Right ventricle myocardium inferior (tissue), 1 donor: ENCODE results near the gene NHERF2. TPM values are rescaled to one million over a fixed set of nuclear protein-coding genes. Genes with fewer than 3 reads are reported as not detected.
"Not testable (repeated sequence)": the region's sequence is repeated elsewhere in the genome, so short reads cannot be mapped to it uniquely, and the experiment has no call there.

Experiments used
- ATAC-seq: fragments of 200-7000 bp; cut with Tn5 transposase; one replicate; pipeline ENCODE4 v1.9.1; 2020; ENCODE audit warnings: mild to moderate bottlenecking, moderate library complexity
- DNase-seq: peaks from one replicate; pipeline ENCODE4 v3.0.0; 2021; ENCODE audit errors: missing footprints
- intact Hi-C: fragments of 100-400 bp; cut with DNase I; formaldehyde crosslinking; loops from one replicate; pipeline ENCODE4 v1.11.0; 2022
- total RNA-seq: library from RNA; stranded (reverse); fragmentation: NEBNext Ultra II Directional; extraction: Animal tissue kit (Norgen Biotek cat#: 25700); gene quantifications from one replicate; pipeline ENCODE4 v1.2.1, GENCODE V29; 2021
- donor health status: DM: no; HTN: yes; CAD: no; lungs with severe emphysema.

NHERF2 gene
- total RNA-seq, 1 donor from 2014 or later, result 292 TPM

GRCh38 chr16:2019921-2020831 lies 6.5 kb upstream of the NHERF2 start:
- no peak for ATAC-seq
- intact Hi-C loops, result no loop called here
- DNase-seq, result no peak

- intact Hi-C loops, result loop anchor here (1.0 kb wide), 2 partner anchors 34 to 118 kb away; no protein-coding TSS in a partner anchor
- DNase-seq, result no peak
- ATAC-seq, result peak; percentile 4
Measured at GRCh38 chr16:2022723-2023091, 4.0 kb upstream of the NHERF2 start.

DNA sequence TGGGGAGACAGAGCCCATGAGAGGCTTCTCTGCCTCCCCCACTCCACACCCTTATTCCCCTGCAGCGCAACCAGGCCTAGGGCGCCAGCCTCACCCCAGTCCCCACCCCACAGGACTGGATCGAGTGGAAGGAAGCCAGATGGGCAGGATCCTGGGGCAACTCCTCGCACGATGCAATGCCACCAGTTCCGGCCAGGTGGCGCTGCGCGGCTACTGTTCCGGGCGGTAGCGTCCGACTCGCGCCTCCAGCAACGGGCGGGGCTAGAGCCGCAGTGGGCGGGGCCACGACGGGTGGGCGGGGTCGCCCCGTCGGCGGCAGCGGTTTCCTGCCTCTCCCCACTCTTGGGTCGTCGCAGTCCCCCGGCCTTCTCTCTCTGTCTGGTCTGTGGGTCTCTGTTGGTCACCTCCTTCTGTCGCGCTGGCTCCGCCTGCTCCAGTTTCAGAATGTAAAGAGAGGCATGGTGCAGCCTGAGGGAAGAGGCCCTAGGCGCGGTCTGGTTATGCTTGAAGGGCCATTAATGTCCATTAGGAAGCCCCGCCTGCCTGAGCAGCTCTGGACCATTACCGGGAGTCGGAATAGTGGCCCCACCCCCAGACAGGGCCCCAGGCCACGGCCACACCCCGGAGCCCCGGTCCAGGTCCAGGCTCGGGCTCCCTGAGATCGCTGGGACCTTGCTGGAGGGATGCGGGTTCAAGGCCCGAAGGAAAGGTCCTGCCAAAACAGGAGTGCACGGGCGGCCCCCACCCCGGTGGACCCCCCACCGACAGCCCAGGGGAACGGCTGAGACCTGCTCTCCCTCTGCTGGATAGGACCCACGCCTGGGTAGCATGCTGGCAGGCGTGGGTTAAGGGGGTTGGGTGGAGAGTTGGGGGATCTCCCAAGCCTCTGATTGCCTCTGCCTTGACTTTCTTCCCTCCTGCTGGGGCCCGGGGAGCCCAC lies 3.3 kb upstream of the NHERF2 start:
- intact Hi-C loops, result loop anchor here (1.0 kb wide), 2 partner anchors 33 to 117 kb away; no protein-coding TSS in a partner anchor
- peak; percentile 91 for ATAC-seq
- DNase-seq, result peak; percentile 98

DNA sequence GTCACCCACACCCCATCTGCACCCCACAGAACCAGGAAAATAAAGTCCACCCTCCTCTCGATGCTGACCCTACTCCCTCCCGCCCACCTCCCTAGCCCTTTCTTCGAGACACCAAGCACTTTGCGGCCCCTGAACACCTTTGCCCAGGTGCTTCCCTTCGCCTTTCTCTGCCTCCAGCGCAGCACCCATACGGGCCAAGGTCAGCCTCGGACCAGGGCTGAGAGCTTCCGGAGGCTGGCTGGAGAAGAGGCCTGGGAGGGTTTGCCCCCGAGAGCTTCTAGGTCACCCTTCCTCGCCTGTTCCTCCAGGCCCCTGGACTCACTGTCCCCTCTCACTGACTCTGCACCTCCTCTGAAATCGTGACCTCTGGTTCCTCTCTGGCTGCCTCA lies 2.7 kb upstream of the NHERF2 start:
- intact Hi-C loops, result no loop called here
- ATAC-seq (no peak), DNase-seq (no peak)

- ATAC-seq (no peak), DNase-seq (no peak)
- intact Hi-C loops, result no loop called here
Measured at GRCh38 chr16:2025251-2025650, 1.5 kb upstream of the NHERF2 start.

- intact Hi-C loops, result no loop called here
- no peak for ATAC-seq
- DNase-seq, result no peak
Measured at GRCh38 chr16:2025878-2026460, 733 bp upstream of the NHERF2 start.

- intact Hi-C loops, result no loop called here
- ATAC-seq, result no peak
- DNase-seq, result no peak
Measured at GRCh38 chr16:2027024-2028010, 615 bp downstream of the NHERF2 start.

DNA sequence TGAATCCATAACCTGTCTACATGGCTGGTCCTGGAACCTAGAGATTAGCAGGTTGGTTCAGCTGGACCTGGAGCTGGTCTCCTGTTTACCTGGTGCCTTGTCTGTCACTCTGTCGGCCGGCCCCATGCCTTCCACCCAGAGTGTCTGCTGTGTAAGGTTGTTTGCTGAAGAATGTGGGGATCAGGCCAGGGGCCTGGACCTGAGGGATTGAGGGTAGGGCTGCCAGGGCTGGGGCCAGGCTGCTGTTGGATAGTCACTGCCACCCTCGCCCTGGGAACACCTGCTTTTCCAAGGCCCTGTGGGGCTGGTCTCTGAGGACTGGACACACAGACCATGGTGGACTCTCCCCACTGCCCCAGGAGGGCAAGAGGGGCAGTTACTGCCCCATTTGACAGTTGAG lies 1.4 kb downstream of the NHERF2 start:
- no peak for ATAC-seq
- intact Hi-C loops, result no loop called here
- no peak for DNase-seq

DNA sequence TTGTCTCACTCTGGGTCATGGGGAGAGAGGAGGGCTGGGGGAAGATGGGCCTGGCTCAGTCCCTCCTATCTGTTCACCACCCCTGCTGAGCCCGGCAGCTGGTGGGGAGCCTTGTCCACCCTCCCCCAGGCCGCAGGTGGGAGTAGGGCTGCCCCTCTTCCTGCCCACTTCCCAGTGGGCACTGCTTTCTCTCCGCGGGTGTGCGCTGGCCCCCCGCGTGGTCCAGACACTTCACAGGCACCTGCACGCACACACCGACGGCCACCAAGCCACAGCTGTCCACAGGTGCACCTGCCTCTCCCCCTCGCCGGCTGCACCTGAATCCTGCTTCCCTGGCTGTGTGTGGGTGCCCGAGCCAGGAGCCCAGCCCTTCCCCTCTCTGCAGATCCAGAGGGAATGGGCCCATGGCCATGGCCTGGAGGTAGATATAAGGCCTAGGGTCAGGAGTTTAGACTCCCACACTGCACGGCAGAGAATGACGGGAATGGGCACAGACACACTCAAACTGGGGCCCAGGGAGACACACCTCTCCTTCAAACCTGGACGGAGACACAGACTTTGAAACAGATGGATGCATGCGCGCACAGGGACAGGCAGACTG lies 2.0 kb downstream of the NHERF2 start:
- no peak for DNase-seq
- no peak for ATAC-seq
- intact Hi-C loops, result no loop called here

DNA sequence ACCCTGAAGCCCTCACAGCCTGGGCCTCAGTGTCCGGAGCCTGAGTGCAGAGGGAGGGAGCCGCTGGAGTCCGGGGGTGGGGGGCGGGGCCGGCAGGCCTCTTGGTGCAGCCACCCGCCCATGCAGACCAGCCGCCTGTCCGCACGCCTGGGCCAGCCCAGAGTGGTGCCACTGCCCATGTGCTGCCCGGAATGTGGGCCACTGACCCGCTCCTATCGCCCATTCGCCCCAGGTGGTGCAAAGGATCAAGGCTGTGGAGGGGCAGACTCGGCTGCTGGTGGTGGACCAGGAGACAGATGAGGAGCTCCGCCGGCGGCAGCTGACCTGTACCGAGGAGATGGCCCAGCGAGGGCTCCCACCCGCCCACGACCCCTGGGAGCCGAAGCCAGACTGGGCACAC lies 2.6 kb downstream of the NHERF2 start:
- intact Hi-C loops, result no loop called here
- no peak for ATAC-seq

GRCh38 chr16:2030036-2030435 lies 3.3 kb downstream of the NHERF2 start:
- intact Hi-C loops, result no loop called here
- DNase-seq, result no peak
- no peak for ATAC-seq

More for the DNA sequence above, 2.6 kb downstream of the NHERF2 start:
- DNase-seq, result no peak

- intact Hi-C loops, result no loop called here
- no peak for DNase-seq
- peak; percentile 1 for ATAC-seq
Measured at GRCh38 chr16:2031081-2031577, 4.4 kb downstream of the NHERF2 start.

DNA sequence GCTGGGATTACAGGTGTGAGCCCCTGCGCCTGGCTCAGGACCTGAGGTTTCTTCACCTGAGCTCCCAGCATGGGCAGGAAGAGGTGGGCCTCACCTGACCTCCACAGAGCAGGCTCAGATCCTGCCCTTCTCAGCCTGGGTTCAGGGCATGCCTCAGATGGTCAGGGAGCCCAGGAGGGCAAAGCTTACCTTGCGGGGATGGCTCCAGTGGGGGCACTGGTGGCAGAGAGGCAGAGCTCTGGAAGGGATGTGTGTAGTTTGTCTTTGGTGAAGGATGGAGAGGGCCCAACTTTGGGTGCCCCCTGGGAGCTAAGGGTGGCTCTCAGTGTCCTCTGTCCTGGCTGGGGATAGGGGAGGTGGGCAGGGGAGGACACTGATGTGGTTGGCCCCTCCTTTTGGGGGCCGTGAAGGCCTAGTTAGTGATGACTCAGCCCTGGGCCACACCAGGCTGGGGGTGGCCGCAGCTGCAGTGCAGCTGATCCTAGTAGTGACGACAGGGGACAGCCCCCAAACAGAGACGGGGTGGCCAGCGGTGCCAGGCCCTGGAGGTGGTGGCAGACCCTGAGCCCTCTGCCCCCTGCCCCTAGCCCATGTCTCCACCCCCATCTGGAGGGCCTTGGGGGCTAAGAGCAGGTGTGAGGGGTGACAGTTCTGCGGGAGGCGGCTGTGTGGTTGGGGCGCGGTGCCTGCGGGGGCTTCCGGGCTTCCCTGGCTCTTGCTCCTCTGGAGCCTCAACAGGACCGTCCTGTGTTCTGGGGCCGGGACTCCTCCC lies 5.8 kb downstream of the NHERF2 start:
- intact Hi-C loops, result loop anchor here (2.0 kb wide), 1 partner anchor 14 kb away; the partner anchor contains the start of genes NTHL1 and TSC2
- ATAC-seq, result peak; percentile 26
- no peak for DNase-seq

DNA sequence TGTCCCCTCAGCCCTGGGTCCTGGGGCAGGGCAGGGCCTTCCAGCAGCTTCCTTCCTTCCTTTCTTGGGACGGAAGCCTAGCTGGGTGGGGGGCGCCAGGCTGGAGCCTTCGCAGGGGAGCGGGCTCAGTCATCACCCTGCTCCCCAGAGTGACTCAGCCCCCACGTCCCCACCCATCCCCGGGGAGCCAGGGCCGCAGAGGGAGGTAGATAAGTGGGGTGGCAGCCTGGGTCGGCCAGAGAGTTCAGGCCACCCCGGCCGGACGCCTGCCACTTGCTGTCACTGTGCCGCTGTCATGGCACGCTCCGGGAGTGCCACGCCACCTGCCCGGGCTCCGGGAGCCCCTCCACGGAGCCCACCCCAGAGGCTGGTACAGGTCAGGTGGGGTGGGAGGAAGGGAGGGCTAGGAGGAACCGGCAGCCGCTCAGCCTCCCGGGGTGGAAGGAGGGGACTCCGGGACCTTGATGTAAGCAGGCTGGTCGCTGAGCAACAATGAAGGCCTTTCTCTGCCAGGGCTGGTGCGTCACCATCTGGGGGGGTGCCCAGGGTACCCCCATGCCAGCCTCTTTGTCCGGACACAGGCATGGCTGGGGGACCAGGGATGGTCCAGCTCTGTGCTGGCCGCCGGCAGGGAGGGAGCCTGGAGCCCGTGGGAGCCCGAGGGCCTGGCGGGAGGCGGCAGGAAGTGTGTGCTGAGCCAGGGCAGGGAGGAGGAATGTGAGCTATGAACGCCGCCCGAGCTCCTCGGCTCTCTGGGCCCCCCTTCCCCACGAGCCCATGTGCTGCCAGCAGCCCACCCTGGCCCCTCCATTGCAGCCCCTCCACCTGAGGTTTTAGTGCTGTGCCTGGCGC lies 6.6 kb downstream of the NHERF2 start:
- ATAC-seq (peak; percentile 62), DNase-seq (peak; percentile 80)
- intact Hi-C loops, result loop anchor here (2.0 kb wide), 1 partner anchor 14 kb away; the partner anchor contains the start of genes NTHL1 and TSC2

DNA sequence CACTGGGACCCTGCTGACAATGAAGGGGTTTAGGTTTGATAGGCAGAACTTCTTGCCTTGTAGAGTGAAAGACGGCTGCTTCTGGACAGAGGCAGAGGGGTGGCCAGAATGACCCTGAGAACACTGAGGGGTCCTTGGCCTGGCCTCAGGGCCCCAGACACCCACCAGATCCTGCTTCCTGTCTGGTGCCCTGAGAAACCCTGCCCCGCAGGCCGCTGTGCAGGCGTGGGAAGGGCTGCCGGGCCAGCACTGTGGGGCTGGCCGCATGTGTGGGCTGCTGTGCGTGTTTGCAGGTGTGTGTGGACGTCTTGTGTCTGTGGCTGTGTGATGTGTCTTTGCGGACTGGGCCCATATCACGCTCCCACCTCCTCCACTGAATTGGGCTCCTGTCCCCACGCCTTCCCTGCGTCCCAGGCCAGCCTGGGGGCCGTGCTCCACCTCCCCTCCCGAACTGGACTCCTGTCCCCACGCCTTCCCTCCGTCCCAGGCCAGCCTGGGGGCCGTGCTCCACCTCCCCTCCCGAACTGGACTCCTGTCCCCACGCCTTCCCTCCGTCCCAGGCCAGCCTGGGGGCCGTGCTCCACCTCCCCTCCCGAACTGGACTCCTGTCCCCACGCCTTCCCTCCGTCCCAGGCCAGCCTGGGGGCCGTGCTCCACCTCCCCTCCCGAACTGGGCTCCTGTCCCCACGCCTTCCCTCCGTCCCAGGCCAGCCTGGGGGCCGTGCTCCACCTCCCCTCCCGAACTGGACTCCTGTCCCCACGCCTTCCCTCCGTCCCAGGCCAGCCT lies 7.4 kb downstream of the NHERF2 start:
- ATAC-seq, DNase-seq: not testable (repeated sequence)
- intact Hi-C loops, result loop anchor here (2.0 kb wide), 1 partner anchor 13 kb away; the partner anchor contains the start of genes NTHL1 and TSC2
